Measurements from ENCODE around the gene PCYT2. TPM values are rescaled to one million over a fixed set of nuclear protein-coding genes. Genes with fewer than 3 reads are reported as not detected.

PCYT2 gene
- polyA plus RNA-seq, 1 donor (not counting 4 experiments of a cell fraction or from before 2014, with no cell fraction given) = 38.1 TPM

GRCh38 chr17:81955756-81956544 lies 44.8 kb upstream of the PCYT2 start:
- dilution Hi-C loops (cut with MboI; ENCODE audit: extremely low pct_ligation_motif_present, low sequenced_read_pairs) = no loop called here
- H3K4me2 ChIP-seq (ENCODE audit: control insufficient read depth, extremely low read depth, insufficient read depth, low read depth, low read length) = no peak overlapping the region
- no peak overlapping the region for H3K9ac ChIP-seq (ENCODE audit: control insufficient read depth, extremely low read depth, insufficient read depth, low read length)
- peaks cover 43% of the 10 kb centered on the region for H3K27me3 ChIP-seq (ENCODE audit: control insufficient read depth, extremely low read depth, insufficient read depth, low read length)
- H3K4me1 ChIP-seq (ENCODE audit: control insufficient read depth, extremely low read depth, insufficient read depth, low read length) = no peaks in the 10 kb centered on the region
- H3K36me3 ChIP-seq (ENCODE audit: control insufficient read depth in 2 of 2, extremely low read depth in 1 of 2, insufficient read depth in 2 of 2, low read length in 2 of 2) = no peaks in the 10 kb centered on the region
- H2AFZ ChIP-seq (ENCODE audit: control insufficient read depth, low read length) = no peak overlapping the region
- no peak overlapping the region for H3K27ac ChIP-seq (ENCODE audit: control insufficient read depth, insufficient read depth, low read length)
- no peak for TF ChIP-seq EZH2 (IDR thresholded peaks at IDR 0.05; ENCODE audit: low read length)
- no peak for TF ChIP-seq CTCF (optimal IDR thresholded peaks at IDR 0.05 in 1 of 3, IDR thresholded peaks at IDR 0.05 in 1 of 3, conservative IDR thresholded peaks at IDR 0.05 in 1 of 3; ENCODE audit: extremely low read depth in 1 of 3, insufficient read depth in 2 of 3, low read length in 3 of 3)
- H4K20me1 ChIP-seq (ENCODE audit: control insufficient read depth, extremely low read depth, insufficient read depth, low read length) = no peaks in the 10 kb centered on the region
- FAIRE-seq = no peak
- no peak overlapping the region for H3K4me3 ChIP-seq (ENCODE audit: control insufficient read depth in 2 of 3, extremely low read depth in 1 of 3, insufficient read depth in 2 of 3, low read depth in 1 of 3, low read length in 3 of 3)
- no peaks in the 10 kb centered on the region for H3K9me3 ChIP-seq (ENCODE audit: control insufficient read depth, low read depth, low read length)
- no peaks in the 10 kb centered on the region for H3K9me1 ChIP-seq (ENCODE audit: control insufficient read depth, extremely low read depth, insufficient read depth, low read length)
- no peaks in the 10 kb centered on the region for H3K79me2 ChIP-seq (ENCODE audit: control insufficient read depth, insufficient read depth, low read length)
- no peak for DNase-seq (ENCODE audit: low read depth, low spot score)

GRCh38 chr17:81955058-81955681 lies 44.0 kb upstream of the PCYT2 start:
- Histone ChIP-seq H3K4me2 (ENCODE audit: control insufficient read depth, extremely low read depth, insufficient read depth, low read depth, low read length) (no peak overlapping the region), H3K4me3 (ENCODE audit: control insufficient read depth in 2 of 3, extremely low read depth in 1 of 3, insufficient read depth in 2 of 3, low read depth in 1 of 3, low read length in 3 of 3) (no peak overlapping the region), H3K79me2 (ENCODE audit: control insufficient read depth, insufficient read depth, low read length) (no peaks in the 10 kb centered on the region), H3K9ac (ENCODE audit: control insufficient read depth, extremely low read depth, insufficient read depth, low read length) (no peak overlapping the region), H2AFZ (ENCODE audit: control insufficient read depth, low read length) (no peak overlapping the region), H3K36me3 (ENCODE audit: control insufficient read depth in 2 of 2, extremely low read depth in 1 of 2, insufficient read depth in 2 of 2, low read length in 2 of 2) (no peaks in the 10 kb centered on the region), H3K27ac (ENCODE audit: control insufficient read depth, insufficient read depth, low read length) (no peak overlapping the region), H3K9me3 (ENCODE audit: control insufficient read depth, low read depth, low read length) (no peaks in the 10 kb centered on the region), H3K27me3 (ENCODE audit: control insufficient read depth, extremely low read depth, insufficient read depth, low read length) (peaks cover 39% of the 10 kb centered on the region), H3K9me1 (ENCODE audit: control insufficient read depth, extremely low read depth, insufficient read depth, low read length) (no peaks in the 10 kb centered on the region), H4K20me1 (ENCODE audit: control insufficient read depth, extremely low read depth, insufficient read depth, low read length) (no peaks in the 10 kb centered on the region), H3K4me1 (ENCODE audit: control insufficient read depth, extremely low read depth, insufficient read depth, low read length) (no peaks in the 10 kb centered on the region)
- dilution Hi-C loops (cut with MboI; ENCODE audit: extremely low pct_ligation_motif_present, low sequenced_read_pairs) = no loop called here
- no peak for DNase-seq (ENCODE audit: low read depth, low spot score)
- FAIRE-seq = no peak
- TF ChIP-seq EZH2 (IDR thresholded peaks at IDR 0.05; ENCODE audit: low read length) (no peak), CTCF (optimal IDR thresholded peaks at IDR 0.05 in 1 of 3, IDR thresholded peaks at IDR 0.05 in 1 of 3, conservative IDR thresholded peaks at IDR 0.05 in 1 of 3; ENCODE audit: extremely low read depth in 1 of 3, insufficient read depth in 2 of 3, low read length in 3 of 3) (no peak)

All from keratinocyte (primary cell).